Measurements from ENCODE around the gene AUP1.

DNA sequence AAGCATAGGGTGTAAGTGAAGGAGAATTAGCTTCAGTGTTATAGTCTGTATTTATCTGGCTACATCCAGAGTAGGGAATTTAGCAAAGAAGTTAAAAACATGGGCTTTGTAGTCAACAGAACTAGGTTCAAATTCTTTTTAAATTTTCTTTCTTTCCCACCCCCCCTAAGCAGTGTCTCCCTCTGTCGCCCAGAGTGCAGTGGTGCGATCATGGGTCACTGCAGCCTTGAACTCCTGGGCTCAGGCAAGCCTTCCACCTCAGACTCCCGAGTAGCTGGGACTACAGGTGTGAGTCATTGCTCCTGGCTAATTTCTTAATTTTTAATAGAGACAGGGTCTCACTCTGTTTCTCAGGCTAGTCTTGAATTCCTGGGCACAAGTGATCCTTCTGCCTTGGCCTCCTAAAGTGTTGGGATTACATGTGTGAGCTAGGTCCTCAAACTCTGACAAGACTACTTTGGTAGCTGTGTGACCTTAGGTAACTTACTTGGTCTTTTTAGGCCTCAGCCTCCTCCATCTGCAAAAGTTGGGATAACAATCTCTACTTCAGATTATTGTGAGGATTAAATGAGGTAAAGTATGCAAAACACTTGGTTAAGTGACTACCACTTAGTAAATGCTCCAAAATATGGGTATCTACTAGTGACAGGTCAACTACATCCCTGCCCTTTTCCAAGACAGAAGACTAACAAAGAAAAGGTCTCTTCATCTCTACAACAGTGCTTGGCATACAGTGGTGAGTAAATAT lies 42.8 kb upstream of the AUP1 start:
- TF ChIP-seq CTCF (IDR thresholded peaks at IDR 0.05) = peak in 1 of 4 experiments; percentile 13
- TF ChIP-seq POLR2AphosphoS5 (IDR thresholded peaks at IDR 0.05) = no peak

All from gastroesophageal sphincter (tissue), 3 donors.